ENCODE measurements around the gene MCU. TPM values are rescaled to one million over a fixed set of nuclear protein-coding genes. Genes with fewer than 3 reads are reported as not detected.
"Not testable (repeated sequence)": the region's sequence is repeated elsewhere in the genome, so short reads cannot be mapped to it uniquely, and the experiment has no call there.

The MCU gene
- total RNA-seq, 2 experiments from 2014 or later: 8.7 to 13.6 TPM

DNA sequence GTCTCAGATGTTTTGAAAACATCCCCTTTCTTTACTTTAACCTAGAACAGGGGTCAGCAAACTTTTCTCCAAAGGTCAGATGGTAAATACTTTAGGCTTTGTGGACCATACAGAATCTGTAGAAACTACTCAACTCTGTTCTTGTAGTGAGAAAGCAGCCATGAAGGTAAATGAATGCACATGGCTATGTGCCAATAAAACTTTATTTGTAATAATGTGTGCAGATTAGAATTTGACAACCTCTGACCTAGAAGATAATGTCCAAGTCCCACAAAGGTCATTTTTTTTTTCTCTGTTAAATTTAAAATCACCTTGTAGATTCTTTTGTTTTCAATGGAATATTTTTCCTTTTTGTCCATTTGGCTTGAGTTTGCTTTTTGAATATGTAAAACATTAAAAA is 218.8 kb downstream of the MCU start:
- no peak overlapping the region for H3K27ac Mint-ChIP-seq
- H3K4me1 Mint-ChIP-seq: no peaks in the 10 kb centered on the region
- H3K4me3 Mint-ChIP-seq: no peak overlapping the region
- DNase-seq (no peak), ATAC-seq (no peak)
- H3K36me3 Mint-ChIP-seq: no peaks in the 10 kb centered on the region
- CTCF ChIA-PET: no interaction called here
- no peaks in the 10 kb centered on the region for H3K9me3 Mint-ChIP-seq (ENCODE audit: low read depth)
- H3K27me3 Mint-ChIP-seq: peaks cover 2% of the 10 kb centered on the region

DNA sequence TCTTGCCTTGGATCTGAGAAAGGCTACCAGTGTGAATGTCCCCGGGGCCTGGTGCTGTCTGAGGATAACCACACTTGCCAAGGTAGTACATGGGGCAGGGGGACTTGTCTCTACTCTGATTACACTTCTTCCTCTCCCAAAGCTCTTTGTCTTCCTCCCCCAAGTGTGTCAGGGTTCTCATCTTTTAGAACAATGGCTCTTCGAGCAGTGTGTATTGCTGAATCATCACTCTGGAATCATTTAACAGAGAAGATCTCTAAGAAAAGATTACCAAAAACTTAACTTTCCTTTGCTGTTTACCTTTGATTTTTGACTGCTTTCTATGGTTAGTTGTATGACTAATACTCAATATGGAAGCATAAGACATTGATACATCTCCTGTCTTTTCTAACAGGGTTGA is 219.8 kb downstream of the MCU start:
- H3K9me3 Mint-ChIP-seq (ENCODE audit: low read depth): no peaks in the 10 kb centered on the region
- no peak for ATAC-seq
- peaks cover 2% of the 10 kb centered on the region for H3K27me3 Mint-ChIP-seq
- no peak for DNase-seq
- no peaks in the 10 kb centered on the region for H3K4me1 Mint-ChIP-seq
- no peak overlapping the region for H3K27ac Mint-ChIP-seq
- CTCF ChIA-PET: no interaction called here
- no peak overlapping the region for H3K4me3 Mint-ChIP-seq
- no peaks in the 10 kb centered on the region for H3K36me3 Mint-ChIP-seq

DNA sequence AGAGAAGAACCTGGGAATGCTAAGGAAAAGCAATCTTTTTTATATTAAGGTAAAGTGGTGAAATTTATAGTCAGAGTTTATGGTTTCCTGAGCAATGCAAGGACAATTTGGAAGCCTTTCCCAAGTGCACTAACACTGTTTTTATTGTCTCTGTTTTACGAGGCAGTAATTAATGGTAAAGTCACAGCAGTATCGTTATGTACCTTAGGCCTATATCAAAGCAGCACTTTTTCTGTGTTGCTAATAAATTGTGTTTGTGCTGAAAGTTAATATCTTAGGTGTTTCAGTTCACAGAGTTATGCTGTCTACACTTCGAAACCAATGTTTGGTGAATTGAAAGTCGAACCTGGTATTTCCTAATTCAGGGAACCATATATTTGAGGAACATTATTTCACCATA is 220.8 kb downstream of the MCU start:
- H3K9me3 Mint-ChIP-seq (ENCODE audit: low read depth): no peaks in the 10 kb centered on the region
- CTCF ChIA-PET: no interaction called here

DNA sequence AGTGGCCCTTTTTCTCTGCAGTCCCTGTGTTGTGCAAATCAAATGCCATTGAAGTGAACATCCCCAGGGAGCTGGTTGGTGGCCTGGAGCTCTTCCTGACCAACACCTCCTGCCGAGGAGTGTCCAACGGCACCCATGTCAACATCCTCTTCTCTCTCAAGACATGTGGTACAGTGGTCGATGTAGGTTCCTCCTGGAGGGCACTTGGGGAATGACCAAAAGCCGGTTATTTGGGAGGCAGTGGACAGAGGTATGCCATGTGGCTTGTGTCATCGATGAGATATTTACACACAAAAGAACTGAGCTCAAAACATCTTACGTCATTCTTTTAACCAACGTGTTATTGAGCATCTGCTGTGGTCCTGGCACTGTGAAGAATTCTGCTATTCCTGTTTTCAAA is 221.3 kb downstream of the MCU start:
- Mint-ChIP-seq H3K36me3 (no peaks in the 10 kb centered on the region), H3K27ac (no peak overlapping the region), H3K9me3 (ENCODE audit: low read depth) (no peaks in the 10 kb centered on the region), H3K4me1 (no peaks in the 10 kb centered on the region), H3K4me3 (no peak overlapping the region), H3K27me3 (peaks cover 8% of the 10 kb centered on the region)
- DNase-seq (no peak), ATAC-seq (no peak)
- CTCF ChIA-PET: no interaction called here

More for the DNA sequence above, 220.8 kb downstream of the MCU start:
- H3K27me3 Mint-ChIP-seq: peaks cover 3% of the 10 kb centered on the region
- no peak overlapping the region for H3K27ac Mint-ChIP-seq
- H3K36me3 Mint-ChIP-seq: no peaks in the 10 kb centered on the region
- ATAC-seq (no peak), DNase-seq (no peak)
- H3K4me1 Mint-ChIP-seq: no peaks in the 10 kb centered on the region
- no peak overlapping the region for H3K4me3 Mint-ChIP-seq

DNA sequence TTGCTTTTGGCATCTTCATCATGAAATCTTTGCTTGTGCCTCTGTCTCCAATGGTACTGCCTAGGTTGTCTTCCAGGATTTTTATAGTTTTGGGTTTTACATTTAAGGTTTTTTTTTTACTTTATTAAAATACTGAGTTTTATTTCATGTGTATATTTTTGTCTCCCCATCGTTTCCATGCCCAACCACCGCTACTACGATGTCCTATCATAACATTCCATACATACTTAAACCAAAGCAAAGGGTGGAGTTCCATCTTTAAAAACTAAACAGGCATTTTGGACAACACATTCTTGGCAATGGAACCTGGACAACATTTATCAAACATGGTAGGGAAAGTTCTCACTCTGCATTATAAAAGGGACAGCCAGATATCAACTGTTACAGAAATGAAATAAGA is 225.3 kb downstream of the MCU start:
- H3K9me3 Mint-ChIP-seq (ENCODE audit: low read depth); CTCF ChIA-PET; H3K4me3 Mint-ChIP-seq; ATAC-seq; DNase-seq; H3K27ac Mint-ChIP-seq; H3K36me3 Mint-ChIP-seq; H3K4me1 Mint-ChIP-seq: not testable (repeated sequence)
- H3K27me3 Mint-ChIP-seq: peaks cover 37% of the 10 kb centered on the region

DNA sequence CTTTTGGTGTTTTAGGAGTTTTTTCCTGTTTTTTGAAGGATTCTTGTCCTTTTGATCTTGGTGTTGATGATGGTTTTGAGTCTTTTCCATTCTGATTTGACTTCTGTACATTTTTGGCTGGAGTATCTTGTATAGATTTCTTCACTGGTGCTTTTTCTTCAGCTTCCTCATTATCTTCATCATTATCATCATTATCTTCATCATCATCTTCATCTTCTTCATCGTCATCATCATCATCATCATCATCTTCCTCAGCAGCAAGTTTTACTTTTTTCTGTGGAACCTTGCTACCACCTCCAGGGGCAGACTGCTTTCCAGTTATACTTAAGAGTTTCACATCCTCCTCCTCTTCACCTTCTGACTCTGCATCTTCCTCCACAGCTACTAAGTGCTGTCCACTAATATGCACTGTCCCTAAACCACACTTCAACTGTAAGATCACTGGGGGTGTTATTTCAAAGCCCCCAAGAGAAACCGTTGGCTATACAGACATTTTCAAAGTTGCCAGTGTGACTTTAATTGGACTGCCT is 225.9 kb downstream of the MCU start:
- peaks cover 41% of the 10 kb centered on the region for H3K27me3 Mint-ChIP-seq
- H3K36me3 Mint-ChIP-seq; H3K4me1 Mint-ChIP-seq; ATAC-seq; H3K4me3 Mint-ChIP-seq; H3K9me3 Mint-ChIP-seq (ENCODE audit: low read depth); DNase-seq; H3K27ac Mint-ChIP-seq; CTCF ChIA-PET: not testable (repeated sequence)

DNA sequence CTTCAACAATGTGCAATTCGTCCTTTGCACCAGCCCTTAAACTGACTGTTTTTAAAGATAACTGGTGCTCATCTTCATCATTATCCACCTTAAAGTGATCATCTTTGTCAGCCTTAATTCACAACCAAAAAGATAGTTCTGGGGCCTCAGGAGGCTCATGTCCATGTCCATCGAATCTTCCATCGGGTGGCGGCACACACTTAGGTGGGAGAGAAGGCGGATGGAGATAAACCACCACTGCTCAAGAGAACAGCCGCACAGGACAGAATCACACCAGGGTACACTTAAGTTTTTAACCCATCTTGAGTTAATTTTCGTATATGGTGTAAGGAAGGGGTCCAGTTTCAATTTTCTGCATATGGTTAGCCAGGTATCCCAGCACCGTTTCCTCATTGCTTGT is 226.4 kb downstream of the MCU start:
- CTCF ChIA-PET: no interaction called here
- peaks cover 8% of the 10 kb centered on the region for H3K9me3 Mint-ChIP-seq (ENCODE audit: low read depth)
- no peak for ATAC-seq
- H3K27me3 Mint-ChIP-seq: peaks cover 41% of the 10 kb centered on the region
- no peak overlapping the region for H3K27ac Mint-ChIP-seq
- no peaks in the 10 kb centered on the region for H3K4me1 Mint-ChIP-seq
- H3K4me3 Mint-ChIP-seq: no peak overlapping the region
- DNase-seq: no peak
- H3K36me3 Mint-ChIP-seq: peaks cover 6% of the 10 kb centered on the region

DNA sequence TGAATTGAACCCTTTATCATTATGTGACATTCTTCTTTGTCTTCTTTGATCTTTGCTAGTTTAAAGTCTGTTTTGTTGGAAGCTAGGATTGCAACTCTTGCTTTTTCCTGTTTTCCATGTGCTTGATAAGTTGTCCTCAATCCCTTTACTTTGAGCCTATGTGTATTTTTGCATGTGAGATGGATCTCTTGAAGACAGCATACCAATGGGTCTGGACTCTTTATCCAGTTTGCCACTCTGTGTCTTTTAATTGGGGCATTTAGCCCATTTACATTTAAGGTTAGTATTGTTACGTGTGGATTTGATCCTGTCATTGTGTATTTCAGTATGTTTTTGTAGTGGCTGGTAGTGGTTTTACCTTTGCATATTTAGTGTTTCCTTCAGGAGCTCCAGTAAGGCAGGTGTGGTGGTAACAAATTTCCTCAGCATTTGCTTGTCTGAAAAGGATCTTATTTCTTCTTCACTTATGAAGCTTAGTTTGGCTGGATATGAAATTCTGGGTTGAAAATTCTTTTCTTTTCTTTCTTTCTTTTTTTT is 229.3 kb downstream of the MCU start:
- DNase-seq; H3K9me3 Mint-ChIP-seq (ENCODE audit: low read depth); H3K4me3 Mint-ChIP-seq; ATAC-seq; H3K36me3 Mint-ChIP-seq; H3K4me1 Mint-ChIP-seq; H3K27ac Mint-ChIP-seq: not testable (repeated sequence)
- CTCF ChIA-PET: interaction anchor here (1.1 kb wide), 1 partner anchor 8 kb away, joined by 3 read pairs; no protein-coding TSS in a partner anchor
- H3K27me3 Mint-ChIP-seq: peaks cover 42% of the 10 kb centered on the region

DNA sequence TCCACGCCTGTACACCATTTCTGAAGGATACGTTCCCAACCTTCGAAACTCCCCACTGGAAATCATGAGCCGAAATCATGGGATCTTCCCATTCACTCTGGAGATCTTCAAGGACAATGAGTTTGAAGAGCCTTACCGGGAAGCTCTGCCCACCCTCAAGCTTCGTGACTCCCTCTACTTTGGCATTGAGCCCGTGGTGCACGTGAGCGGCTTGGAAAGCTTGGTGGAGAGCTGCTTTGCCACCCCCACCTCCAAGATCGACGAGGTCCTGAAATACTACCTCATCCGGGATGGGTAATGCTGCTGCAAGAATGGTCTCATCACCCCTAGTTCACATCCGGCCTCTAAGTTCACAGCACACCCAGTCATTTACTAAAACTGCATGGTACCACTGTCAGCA is 232.4 kb downstream of the MCU start:
- H3K36me3 Mint-ChIP-seq: peaks cover 6% of the 10 kb centered on the region
- peaks cover 27% of the 10 kb centered on the region for H3K27me3 Mint-ChIP-seq
- no peak overlapping the region for H3K27ac Mint-ChIP-seq
- no peak for ATAC-seq
- H3K4me3 Mint-ChIP-seq: no peak overlapping the region
- CTCF ChIA-PET: no interaction called here
- H3K9me3 Mint-ChIP-seq (ENCODE audit: low read depth): peaks cover 8% of the 10 kb centered on the region
- no peaks in the 10 kb centered on the region for H3K4me1 Mint-ChIP-seq
- no peak for DNase-seq

DNA sequence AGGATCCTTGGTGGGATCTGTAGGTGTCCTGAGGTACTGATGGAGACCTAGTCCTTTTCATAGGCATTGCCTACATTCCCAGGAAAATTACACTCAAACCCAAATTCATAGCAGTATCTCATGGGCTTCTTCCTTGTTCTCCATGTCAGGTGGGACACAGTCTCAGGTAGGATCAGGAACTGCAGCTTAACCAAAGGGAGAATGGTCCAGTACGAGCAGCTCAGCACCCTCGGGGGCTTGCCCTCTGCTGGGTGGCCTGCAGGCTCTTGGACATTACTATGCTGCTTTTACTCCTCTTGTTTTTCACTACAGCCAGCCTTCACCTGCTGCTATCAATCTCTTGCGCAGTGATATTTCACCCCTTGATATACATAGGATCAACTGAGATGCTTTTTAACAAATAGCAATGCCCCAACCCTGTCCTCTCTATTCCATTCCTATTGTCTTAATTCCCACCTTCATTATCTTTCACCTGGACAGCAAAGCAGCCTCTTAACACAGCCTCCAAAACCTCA is 234.1 kb downstream of the MCU start:
- H3K27ac Mint-ChIP-seq: no peak overlapping the region
- no peak for ATAC-seq
- no peaks in the 10 kb centered on the region for H3K4me1 Mint-ChIP-seq
- H3K36me3 Mint-ChIP-seq: peaks cover 4% of the 10 kb centered on the region
- peaks cover 15% of the 10 kb centered on the region for H3K27me3 Mint-ChIP-seq
- peaks cover 1% of the 10 kb centered on the region for H3K9me3 Mint-ChIP-seq (ENCODE audit: low read depth)
- DNase-seq: no peak
- H3K4me3 Mint-ChIP-seq: no peak overlapping the region
- CTCF ChIA-PET: no interaction called here

DNA sequence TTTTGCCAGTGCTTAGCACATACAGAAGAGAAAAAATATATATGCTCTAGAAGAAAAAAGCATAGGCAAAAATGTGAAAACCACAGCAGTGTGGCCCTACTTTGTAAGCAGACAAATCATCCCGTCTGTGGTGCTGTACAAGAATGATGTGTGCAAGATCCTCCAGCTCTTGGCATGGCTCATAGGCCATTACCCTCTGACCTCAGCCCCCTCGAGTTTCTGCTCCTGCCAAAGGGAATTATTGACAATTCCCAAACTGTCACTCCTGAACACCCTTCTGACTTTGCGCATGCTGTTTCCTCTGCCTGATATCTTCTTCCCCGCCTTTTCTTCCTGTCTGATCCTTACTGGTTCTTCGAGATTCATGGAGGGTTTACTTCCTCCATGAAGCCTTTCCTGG is 235.5 kb downstream of the MCU start:
- Mint-ChIP-seq H3K4me3 (no peak overlapping the region), H3K4me1 (no peaks in the 10 kb centered on the region), H3K27ac (no peak overlapping the region), H3K36me3 (no peaks in the 10 kb centered on the region), H3K9me3 (ENCODE audit: low read depth) (no peaks in the 10 kb centered on the region), H3K27me3 (peaks cover 8% of the 10 kb centered on the region)
- CTCF ChIA-PET: no interaction called here
- no peak for DNase-seq
- no peak for ATAC-seq

DNA sequence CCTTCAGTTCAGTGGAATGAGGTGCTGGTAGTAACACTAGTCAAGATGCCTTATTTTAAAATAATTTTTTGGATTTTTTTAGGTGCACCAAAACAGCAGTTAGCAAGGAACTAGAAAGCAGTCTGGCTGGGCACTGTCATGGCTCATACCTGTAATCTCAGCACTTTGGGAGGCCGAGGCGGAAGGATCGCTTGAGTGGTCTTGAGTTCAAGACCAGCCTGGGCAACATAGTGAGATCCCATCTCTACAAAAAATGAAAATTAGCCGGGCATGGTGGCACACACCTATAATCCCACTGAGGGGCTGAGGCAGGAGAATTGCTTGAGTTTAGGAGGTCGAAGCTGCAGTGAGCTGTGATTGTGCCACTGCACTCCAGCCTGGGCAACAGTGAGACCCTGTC is 236.9 kb downstream of the MCU start:
- DNase-seq (no peak), ATAC-seq (no peak)
- no peak overlapping the region for H3K4me3 Mint-ChIP-seq
- peaks cover 7% of the 10 kb centered on the region for H3K27me3 Mint-ChIP-seq
- no peaks in the 10 kb centered on the region for H3K36me3 Mint-ChIP-seq
- H3K4me1 Mint-ChIP-seq: no peaks in the 10 kb centered on the region
- CTCF ChIA-PET: interaction anchor here (1.1 kb wide), 1 partner anchor 8 kb away, joined by 3 read pairs; no protein-coding TSS in a partner anchor
- H3K27ac Mint-ChIP-seq: no peak overlapping the region
- no peaks in the 10 kb centered on the region for H3K9me3 Mint-ChIP-seq (ENCODE audit: low read depth)

DNA sequence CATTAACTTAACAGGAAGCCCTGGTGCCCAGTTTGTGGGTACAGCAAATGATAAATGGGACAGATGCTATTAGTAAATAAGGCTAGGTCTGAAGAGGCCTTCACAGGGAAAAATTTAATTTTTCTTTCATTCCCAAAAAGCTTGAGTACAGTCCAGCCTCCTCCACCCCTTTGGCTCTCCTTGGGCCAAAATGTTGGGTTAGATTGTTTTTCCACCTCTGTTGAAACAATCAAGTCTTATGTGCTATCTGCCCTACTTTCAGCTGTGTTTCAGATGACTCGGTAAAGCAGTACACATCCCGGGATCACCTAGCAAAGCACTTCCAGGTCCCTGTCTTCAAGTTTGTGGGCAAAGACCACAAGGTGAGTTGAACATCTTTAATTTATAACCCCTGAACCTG is 238.3 kb downstream of the MCU start:
- H3K9me3 Mint-ChIP-seq (ENCODE audit: low read depth): no peaks in the 10 kb centered on the region
- H3K4me3 Mint-ChIP-seq: no peak overlapping the region
- H3K27me3 Mint-ChIP-seq: peaks cover 5% of the 10 kb centered on the region
- ATAC-seq (no peak), DNase-seq (no peak)
- H3K36me3 Mint-ChIP-seq: no peaks in the 10 kb centered on the region
- H3K4me1 Mint-ChIP-seq: no peaks in the 10 kb centered on the region
- CTCF ChIA-PET: no interaction called here
- no peak overlapping the region for H3K27ac Mint-ChIP-seq

DNA sequence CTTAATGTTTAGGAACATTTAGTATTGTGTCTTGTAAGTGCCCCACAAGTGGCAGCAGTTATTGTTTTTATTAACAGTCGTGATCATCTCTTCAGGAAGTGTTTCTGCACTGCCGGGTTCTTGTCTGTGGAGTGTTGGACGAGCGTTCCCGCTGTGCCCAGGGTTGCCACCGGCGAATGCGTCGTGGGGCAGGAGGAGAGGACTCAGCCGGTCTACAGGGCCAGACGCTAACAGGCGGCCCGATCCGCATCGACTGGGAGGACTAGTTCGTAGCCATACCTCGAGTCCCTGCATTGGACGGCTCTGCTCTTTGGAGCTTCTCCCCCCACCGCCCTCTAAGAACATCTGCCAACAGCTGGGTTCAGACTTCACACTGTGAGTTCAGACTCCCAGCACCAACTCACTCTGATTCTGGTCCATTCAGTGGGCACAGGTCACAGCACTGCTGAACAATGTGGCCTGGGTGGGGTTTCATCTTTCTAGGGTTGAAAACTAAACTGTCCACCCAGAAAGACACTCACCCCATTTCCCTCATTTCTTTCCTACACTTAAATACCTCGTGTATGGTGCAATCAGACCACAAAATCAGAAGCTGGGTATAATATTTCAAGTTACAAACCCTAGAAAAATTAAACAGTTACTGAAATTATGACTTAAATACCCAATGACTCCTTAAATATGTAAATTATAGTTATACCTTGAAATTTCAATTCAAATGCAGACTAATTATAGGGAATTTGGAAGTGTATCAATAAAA is 240.5 kb downstream of the MCU start:
- Mint-ChIP-seq H3K27ac (no peak overlapping the region), H3K27me3 (peaks cover 16% of the 10 kb centered on the region), H3K9me3 (ENCODE audit: low read depth) (no peaks in the 10 kb centered on the region), H3K4me1 (no peaks in the 10 kb centered on the region), H3K36me3 (no peaks in the 10 kb centered on the region), H3K4me3 (no peak overlapping the region)
- CTCF ChIA-PET: no interaction called here
- DNase-seq (no peak), ATAC-seq (no peak)

Data from activated CD8-positive, alpha-beta memory T cell treated with anti-CD3 and anti-CD28 coated beads, Interleukin-2, amount 10 ng/mL, durations not matched to agents 7 days and 5 days (primary cell).